HepG2 (cell line): ENCODE results near the gene ELAVL3. TPM values are rescaled to one million over a fixed set of nuclear protein-coding genes. Genes with fewer than 3 reads are reported as not detected.

ENCODE experiments used
- GATAD1 ChIP-seq: IDR thresholded peaks from 2 replicates; pipeline ENCODE4 v1.6.1; 2016; ENCODE audit warnings: missing genetic modification reagents, missing compliant biosample characterization
- HMGA1 ChIP-seq: sonication (generic); formaldehyde crosslinking; conservative IDR thresholded peaks from 2 replicates; pipeline ENCODE4 v1.4.0; 2020; ENCODE audit warnings: missing genetic modification reagents
- HNF1A ChIP-seq, 2 experiments: sonication (generic) in 1 of 2; formaldehyde crosslinking in 1 of 2; IDR thresholded peaks; 2 replicates each; pipeline versions ENCODE4 v1.4.0 to v1.6.1; 2016 to 2020; ENCODE audit warnings: borderline replicate concordance in 1 of 2, low read depth in 1 of 2, mild to moderate bottlenecking in 1 of 2, missing genetic modification reagents in 1 of 2
- JARID2 ChIP-seq: sonication (generic); formaldehyde crosslinking; IDR thresholded peaks from 2 replicates; pipeline ENCODE4 v1.8.1; 2023; ENCODE audit warnings: missing genetic modification reagents, inconsistent platforms; ENCODE audit not compliant: insufficient replicate concordance
- KDM2A ChIP-seq: sonication (generic); formaldehyde crosslinking; IDR thresholded peaks from 2 replicates; pipeline ENCODE4 v1.4.0; 2020; ENCODE audit warnings: low read depth, missing genetic modification reagents, borderline replicate concordance
- NAIF1 ChIP-seq: sonication (generic); formaldehyde crosslinking; IDR thresholded peaks from 2 replicates; pipeline ENCODE4 v1.5.0; 2020; ENCODE audit warnings: mild to moderate bottlenecking, missing genetic modification reagents, borderline replicate concordance
- NCOA2 ChIP-seq: sonication (generic); formaldehyde crosslinking; IDR thresholded peaks from 2 replicates; pipeline ENCODE4 v1.8.0; 2022; ENCODE audit warnings: inconsistent platforms
- PHF21A ChIP-seq: sonication (generic); formaldehyde crosslinking; IDR thresholded peaks from 2 replicates; pipeline ENCODE4 v1.5.0; 2020; ENCODE audit warnings: mild to moderate bottlenecking, missing genetic modification reagents
- POLR2A ChIP-seq, 2 experiments: IDR thresholded peaks; 2 replicates each; pipeline ENCODE4 v1.6.1; 2011; ENCODE audit warnings: low read depth in 2 of 2, low read length in 2 of 2, mild to moderate bottlenecking in 1 of 2, moderate library complexity in 1 of 2; ENCODE audit not compliant: insufficient read depth in 1 of 2
- RERE ChIP-seq: IDR thresholded peaks from 2 replicates; pipeline ENCODE4 v1.6.1; 2016; ENCODE audit warnings: low read depth, missing genetic modification reagents, missing compliant biosample characterization
- SAP130 ChIP-seq: IDR thresholded peaks from 2 replicates; pipeline ENCODE4 v1.6.1; 2016; ENCODE audit warnings: low read depth
- SP5 ChIP-seq: IDR thresholded peaks from 2 replicates; pipeline ENCODE4 v1.6.1; 2016; ENCODE audit warnings: low read depth, borderline replicate concordance
- ZNF639 ChIP-seq: conservative IDR thresholded peaks from 2 replicates; pipeline ENCODE4 v1.6.1; 2018; ENCODE audit warnings: missing genetic modification reagents
- ZNF781 ChIP-seq: sonication (generic); formaldehyde crosslinking; IDR thresholded peaks from 2 replicates; pipeline ENCODE4 v1.5.1; 2020; ENCODE audit warnings: borderline replicate concordance, mild to moderate bottlenecking, missing genetic modification reagents; ENCODE audit errors: not compliant biosample characterization
- polyA plus RNA-seq, 8 experiments: library from polyadenylated mRNA; depleted of rRNA in 3 of 8; stranded (reverse) in 7 of 8; unstranded in 1 of 8; fragments of >200 nt; fragmentation: Illumina TruSeq in 4 of 8; extraction: Trizol in 4 of 8; gene quantifications; 2 replicates each; pipeline versions ENCODE4 v1.2.1 to v1.2.3, GENCODE V29; 2011 to 2016; ENCODE audit warnings: low read depth in 4 of 8, missing spikeins in 1 of 8, mixed read lengths in 1 of 8; ENCODE audit not compliant: insufficient read depth in 1 of 8
- total RNA-seq, 5 experiments: library from RNA; depleted of rRNA; stranded (reverse); fragments of >200 nt; fragmentation: Illumina TruSeq; extraction: Trizol; gene quantifications; 2 replicates each; pipeline ENCODE4 v1.2.3, GENCODE V29; 2016; ENCODE audit warnings: low read depth in 1 of 5
- TF ChIP-seq, protein P1 (sequence below): sonication (generic); IDR thresholded peaks from 2 replicates; pipeline ENCODE4 v1.6.1; 2016; ENCODE audit warnings: low read depth, borderline replicate concordance

Gene ELAVL3
- total and polyA plus RNA-seq, 2 of the 13 experiments (the other 11 are each of a cell fraction or from before 2014, with no cell fraction given) = 0.03 TPM; not detected in 1

GRCh38 chr19:11418549-11419506, 62.0 kb downstream of the ELAVL3 start, which contains the start of gene RGL3 (continued):
- no peak for TF ChIP-seq RERE (CRISPR knock-in tag)
- peak; percentile 34; the same call in 1 of the 2 replicates for TF ChIP-seq PHF21A (CRISPR knock-in tag)
- TF ChIP-seq ZNF781 (CRISPR knock-in tag) = no peak
- TF ChIP-seq NCOA2 = no peak
- peak; percentile 32 for TF ChIP-seq JARID2 (CRISPR knock-in tag)
- TF ChIP-seq POLR2A (IDR thresholded peaks at IDR 0.05; ENCODE audit: insufficient read depth in 1 of 2, low read depth in 2 of 2, low read length in 2 of 2) = peak in 1 of 2 experiments; percentile 19; a peak in 1 of 4 replicates
- TF ChIP-seq KDM2A (CRISPR knock-in tag) = peak; percentile 34; the same call in 1 of the 2 replicates
- no peak for TF ChIP-seq HMGA1 (CRISPR knock-in tag)
- TF ChIP-seq GATAD1 (CRISPR knock-in tag) = 0 out of 2 replicates have a peak, but pooled peaks have one; percentile 23
- peak; percentile 87; the same call in 1 of the 2 replicates for TF ChIP-seq NAIF1 (CRISPR knock-in tag)
- TF ChIP-seq SAP130 (CRISPR knock-in tag) = peak; percentile 19
- 0 out of 2 replicates have a peak, but pooled peaks have one; percentile 14 for TF ChIP-seq SP5
- no peak for TF ChIP-seq HNF1A (IDR thresholded peaks at IDR 0.05; ENCODE audit: low read depth)
- no peak for TF ChIP-seq HNF1A (CRISPR knock-in tag; IDR thresholded peaks at IDR 0.05; ENCODE audit: borderline replicate concordance)
- TF ChIP-seq, protein P1, sequence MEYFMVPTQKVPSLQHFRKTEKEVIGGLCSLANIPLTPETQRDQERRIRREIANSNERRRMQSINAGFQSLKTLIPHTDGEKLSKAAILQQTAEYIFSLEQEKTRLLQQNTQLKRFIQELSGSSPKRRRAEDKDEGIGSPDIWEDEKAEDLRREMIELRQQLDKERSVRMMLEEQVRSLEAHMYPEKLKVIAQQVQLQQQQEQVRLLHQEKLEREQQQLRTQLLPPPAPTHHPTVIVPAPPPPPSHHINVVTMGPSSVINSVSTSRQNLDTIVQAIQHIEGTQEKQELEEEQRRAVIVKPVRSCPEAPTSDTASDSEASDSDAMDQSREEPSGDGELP = peak; percentile 19; the same call in 1 of the 2 replicates
- TF ChIP-seq ZNF639 = no peak
